Right forelimb (tissue), 1 donor: ENCODE data around the gene PARP12.

Source experiments
- DNase-seq: peaks from one replicate; pipeline ENCODE4 v3.0.0-alpha.2; 2018

The PARP12 gene

DNA sequence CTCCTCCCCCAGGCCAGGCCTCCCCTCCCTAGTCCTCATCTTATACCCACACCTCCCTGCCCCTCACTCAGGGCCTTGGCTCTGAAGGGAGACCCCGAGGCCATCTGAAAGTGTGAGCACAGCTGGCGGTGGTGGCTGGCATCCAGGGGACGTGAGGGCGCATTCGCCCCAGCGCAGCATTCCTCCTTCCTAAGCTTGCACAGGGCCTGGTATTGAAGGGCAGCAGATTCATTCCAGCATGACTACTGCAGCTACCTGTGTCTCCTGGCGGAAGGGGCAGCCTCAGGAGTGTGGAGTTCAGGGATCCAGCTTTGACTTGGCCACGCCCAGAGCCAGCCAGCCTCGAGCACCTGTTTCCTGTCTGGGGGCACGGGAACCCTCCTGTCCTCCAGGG, 72.6 kb downstream of the PARP12 start:
- DNase-seq: no peak

DNA sequence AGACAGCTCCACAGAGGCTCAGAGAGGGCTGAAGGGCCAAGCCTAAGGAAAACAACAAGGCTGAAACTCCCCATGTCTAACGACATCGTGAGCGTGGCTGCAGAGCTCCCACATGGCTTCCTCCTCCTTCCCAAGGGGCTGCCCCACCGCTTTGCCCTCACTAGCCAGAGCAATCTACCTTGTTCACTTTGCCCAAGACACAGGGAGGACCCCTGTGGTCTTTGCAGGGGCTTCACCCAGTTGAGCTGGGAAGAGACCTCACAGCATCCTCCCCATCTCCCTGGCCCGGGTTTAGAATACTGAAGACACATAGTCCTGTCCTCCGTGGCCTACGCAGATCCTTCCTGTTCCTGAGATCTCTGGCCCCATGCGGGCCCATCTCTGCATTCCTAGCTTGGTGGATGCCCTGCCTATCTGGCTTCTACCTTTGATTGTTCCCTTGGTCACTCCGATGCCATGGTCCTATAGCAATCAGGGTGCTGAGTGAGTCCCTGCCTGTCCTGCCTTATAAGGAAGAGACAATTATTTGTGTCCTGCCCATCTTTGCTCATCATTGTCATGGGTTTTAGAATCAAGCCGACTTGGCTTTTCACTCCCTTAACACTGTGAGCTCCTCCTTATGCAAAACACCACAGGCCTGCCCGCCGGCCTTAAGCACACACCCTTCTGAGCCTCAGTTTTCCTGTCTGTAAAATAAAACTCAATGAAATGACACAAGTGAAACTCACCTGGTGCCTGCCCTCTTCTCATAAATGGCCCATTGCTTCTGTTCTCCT, 73.2 kb downstream of the PARP12 start:
- DNase-seq: no peak

DNA sequence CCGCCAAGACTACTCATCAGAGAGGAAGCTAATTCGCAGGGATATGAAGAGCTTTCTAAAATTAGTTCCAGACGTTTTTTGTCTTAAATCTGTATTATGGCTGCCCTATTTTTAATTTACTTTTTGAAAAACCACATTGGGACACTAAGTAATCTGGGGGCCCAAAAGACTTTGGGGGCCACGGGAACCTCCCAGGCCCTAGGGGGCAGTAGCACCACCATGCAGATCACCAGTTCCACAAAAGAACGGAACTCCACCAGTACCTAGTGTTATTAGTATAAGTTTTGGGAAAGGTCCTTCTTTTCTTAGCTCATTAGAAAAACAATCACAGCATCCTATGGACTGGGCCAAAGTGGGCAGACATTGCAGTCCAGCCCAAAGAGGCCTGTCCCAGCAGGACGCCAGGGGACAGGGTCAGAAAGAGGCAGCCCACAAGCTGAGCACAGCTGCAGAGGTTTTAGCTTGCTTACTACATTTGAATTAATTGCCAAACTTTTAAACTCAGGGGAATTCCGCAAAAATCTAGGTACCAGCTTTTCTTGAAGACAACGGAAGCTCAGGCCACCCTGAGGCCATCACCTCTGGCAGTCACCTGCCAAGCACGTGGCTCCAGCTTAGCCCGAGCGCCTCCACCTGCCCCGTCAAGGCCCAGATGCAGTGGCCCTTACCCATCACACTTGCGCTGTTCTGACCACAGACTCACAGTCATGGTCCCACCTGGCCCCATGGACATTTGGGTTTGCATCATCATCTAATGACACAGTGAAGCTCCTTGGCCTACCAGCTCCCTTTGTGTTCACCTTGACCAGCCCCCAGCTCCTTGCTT, 74.8 kb downstream of the PARP12 start:
- no peak for DNase-seq

DNA sequence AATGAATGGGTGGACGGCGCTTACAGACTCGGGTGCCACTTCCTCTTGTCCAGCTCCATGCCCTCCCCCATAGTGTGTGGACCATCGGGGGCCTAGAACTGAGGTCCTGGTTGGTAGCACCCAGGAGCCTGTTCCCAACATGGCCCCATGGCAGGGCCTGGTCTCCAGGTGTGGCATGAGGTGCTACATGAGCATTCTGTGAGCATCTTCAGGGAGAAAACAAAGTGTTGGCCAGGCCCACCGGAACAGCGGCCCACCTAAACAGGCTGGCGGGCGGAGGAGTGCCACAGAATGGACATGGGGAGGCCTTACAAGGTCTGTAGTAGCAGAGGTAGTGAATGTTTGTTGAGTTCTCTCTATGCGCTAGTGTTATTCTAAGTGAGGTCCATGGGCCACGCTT, 76.9 kb downstream of the PARP12 start:
- DNase-seq: no peak

DNA sequence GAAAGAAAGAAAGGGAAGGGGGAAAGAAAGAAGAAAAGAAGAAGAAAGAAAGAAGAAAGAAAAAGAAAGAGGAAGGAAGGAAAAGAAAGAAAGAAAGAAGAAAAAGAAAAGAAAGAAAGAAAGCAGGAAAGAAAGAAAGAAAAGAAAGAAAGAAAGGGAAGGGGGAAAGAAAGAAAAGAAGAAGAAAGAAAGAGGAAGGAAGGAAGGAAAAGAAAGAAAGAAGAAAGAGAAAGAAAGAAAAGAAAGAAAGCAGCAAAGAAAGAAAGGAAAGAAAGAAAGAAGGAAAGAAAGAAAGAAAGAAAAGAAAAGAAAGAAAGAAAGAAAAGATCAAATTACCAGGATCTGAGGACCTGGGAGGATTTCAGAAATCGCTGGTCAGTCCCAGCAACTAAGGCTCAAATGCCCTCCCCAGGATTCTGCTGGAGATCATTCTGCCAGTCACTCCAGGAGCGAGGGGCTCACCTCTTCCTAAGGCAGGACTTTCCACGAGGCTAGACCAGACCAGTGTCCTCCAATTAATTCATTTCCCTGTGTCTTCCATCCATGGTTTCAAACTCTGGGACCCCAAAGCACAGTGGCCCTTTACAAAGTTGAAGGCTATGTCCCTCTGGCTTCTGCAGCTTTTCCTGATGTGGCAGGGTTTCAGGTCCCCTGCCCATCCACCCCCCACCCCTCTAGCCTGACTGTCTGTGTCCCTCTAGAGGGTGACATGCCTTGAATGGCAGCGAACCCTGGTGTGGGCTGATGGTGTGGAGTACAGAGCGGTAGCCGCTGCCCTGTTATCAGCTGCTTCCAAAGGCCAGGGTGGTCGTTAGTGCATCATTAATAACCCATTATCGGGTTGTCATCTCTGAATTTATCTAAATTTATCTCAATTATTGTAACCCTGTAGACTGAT, 77.9 kb downstream of the PARP12 start:
- DNase-seq: no peak

DNA sequence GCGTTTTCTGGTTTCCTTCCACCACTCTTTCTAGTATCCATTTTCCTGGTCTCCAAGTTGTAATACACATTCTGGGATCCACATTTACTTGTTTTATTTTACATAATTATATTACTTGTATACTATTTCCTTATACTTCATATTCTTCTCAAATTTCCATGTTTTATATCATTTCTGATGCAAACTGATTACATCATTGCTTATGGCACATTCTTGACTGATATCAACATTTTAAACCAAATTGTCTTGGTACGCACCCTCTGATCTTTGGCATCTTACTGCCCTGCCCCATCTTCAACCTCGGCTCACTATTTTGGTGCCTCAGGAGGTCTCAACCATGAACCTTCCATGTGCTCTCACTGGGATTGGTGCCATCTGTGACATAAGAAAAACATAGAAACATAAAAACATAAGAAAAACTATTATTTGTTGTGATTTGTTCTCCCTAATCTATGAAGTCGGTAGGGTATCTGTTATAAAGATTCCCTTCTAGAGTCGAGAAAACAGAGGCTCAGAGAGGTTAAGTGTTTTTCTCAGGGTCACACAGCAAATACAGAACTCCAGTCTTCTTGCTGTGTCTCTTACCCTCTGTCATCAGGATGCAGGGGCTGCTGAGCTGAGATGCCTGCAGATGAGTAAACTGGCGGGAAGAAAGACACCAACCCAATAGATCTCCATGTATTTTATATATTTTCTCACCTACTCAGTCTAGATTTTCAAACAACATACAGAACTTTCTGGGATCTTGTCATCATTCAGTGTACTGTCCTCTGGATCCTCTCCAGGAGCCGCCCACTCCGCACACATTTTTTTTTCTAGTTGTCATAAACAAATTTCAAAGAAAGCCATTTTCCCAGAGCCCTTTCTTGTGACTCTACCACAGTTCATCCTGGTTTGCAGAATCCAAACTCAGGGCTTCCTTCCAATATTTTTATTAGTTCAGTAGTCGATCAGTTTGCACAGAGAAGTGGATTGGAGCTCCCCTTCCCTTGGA, 79.5 kb downstream of the PARP12 start:
- DNase-seq: no peak

DNA sequence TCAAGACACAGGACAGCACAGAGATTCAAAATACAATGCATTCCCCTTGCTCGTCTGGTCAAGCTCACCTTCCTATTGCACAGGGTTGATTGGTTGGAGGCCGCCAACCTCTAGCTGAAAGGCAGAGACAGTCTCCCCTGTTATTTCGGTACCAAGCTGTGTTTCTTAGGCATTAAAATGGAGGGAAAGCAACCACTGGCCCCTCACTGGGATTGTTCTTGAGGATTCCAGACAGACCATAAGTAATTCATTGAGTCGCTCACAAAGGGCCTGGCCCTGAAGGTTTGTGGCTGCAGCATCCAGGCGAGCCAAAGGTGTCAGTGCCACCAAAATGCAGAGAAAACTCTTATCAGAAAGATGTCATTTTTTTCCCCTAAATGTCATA, 81.2 kb downstream of the PARP12 start:
- no peak for DNase-seq

DNA sequence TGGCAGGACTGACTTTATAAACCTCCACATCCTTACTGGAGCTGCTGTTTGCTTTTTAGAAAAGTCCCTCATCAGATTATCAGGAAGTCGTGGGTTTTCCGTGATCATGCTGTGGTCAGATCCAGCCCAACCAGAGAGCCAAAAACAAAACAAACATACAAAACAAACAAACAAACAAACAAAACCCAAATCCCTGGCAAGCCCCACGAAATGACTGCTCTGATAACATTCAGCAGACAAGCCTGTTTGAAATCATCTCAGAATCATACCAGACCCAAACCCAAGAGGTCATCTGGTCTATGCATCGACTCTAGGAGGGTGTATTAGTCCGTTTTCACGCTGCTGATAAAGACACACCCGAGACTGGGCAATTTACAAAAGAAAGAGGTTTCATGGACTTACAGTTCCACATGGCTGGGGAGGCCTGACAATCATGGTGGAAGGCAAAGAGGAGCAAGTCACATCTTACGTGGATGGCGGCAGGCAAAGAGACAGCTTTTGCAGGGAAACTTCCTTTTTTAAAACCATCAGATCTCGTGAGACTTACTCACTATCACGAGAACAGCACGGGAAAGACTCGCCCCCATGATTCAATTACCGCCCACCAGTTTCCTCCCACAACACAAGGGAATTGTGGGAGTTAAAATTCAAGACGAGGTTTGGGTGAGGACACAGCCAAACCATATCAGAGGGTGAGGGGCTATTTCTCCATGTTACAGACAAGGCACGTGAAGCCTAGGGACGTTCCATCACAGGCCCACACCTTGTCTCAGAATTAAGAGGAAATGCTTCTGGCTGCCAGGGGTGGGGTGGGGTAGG, 85.7 kb downstream of the PARP12 start:
- no peak for DNase-seq

DNA sequence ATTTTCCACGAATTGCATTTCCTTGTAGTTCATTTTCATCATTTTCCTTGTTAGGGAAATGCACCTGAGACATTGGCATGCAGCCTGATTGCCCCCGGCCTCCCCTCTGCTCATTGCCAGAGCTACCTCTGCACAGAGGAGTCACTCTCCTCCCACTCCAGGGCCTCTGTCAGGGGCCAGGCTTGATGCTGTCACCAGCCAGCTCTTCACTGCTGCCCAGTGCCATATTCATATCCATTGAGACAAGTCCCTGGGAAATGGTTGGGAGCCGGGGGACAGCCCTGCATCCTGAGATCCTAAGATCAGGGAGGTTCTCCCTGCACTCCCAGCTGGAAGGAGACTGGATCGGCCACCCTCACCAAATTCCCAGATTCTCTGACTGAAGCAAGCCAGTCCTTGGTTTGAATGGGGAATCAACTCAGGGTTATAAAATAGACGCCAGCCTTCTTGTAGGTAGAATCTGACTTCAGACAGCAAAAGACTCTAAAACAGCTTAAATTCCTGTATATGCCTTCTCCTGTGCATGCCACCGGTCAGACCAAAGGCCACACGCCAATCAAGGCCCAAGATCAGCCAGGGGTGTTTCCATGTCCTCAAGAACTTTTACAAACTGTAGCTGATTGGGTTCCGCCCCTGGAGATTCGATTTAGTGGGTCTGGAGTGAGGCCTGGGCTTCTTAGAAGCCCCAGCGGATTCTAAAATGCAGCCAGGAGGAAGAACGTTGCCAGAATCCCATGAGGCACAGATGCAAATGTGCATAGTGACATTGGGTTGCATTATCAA, 86.5 kb downstream of the PARP12 start:
- DNase-seq: no peak

DNA sequence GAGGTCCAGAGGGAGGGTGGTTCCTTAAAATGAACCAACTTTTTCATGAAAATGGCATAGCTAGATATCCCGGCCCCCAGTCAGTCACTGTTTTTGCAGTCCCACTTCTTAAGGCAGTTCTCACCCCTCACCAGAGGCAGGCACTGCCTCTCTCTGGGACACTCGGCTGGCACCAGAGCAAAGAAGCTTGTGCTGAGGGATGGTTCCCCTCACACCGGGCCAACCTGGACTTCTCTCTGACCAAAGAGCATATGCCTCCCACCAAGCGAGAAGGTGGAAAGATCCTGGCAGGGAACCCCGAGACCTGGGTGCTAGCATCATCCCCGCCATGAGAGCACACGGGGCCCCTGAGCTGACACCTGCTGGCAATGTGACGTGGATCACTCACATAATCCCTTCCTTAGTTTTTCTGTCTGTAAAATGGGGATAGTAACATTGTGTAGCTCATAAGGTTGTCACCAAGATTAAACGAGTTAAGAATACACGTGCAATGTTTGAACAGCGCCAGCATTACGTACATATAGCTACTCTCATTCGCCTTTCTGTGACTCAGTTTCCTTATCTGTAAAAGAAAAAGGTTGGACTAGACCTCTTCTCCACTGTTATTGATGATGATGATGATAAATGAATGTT, 88.5 kb downstream of the PARP12 start:
- DNase-seq: no peak
